K562 (cell line): ENCODE data around the gene ZNF615. TPM values are rescaled to one million over a fixed set of nuclear protein-coding genes. Genes with fewer than 3 reads are reported as not detected.

Experiments used
- ATF1 ChIP-seq, 2 experiments: fragments of 450-650 bp in 1 of 2; IDR thresholded peaks; 2 replicates each; pipeline ENCODE4 v1.6.1; 2016; ENCODE audit warnings: missing compliant biosample characterization in 1 of 2, missing genetic modification characterization in 1 of 2
- BRCA1 ChIP-seq, 2 experiments: fragments of 450-650 bp in 1 of 2; sonication (generic) in 1 of 2; formaldehyde crosslinking in 1 of 2; IDR thresholded peaks; 2 replicates each; pipeline versions ENCODE4 v1.5.0 to v1.6.1; 2017 to 2020; ENCODE audit warnings: mild to moderate bottlenecking in 1 of 2, missing genetic modification reagents in 1 of 2
- CC2D1A ChIP-seq: fragments of 450-650 bp; IDR thresholded peaks from 2 replicates; pipeline ENCODE4 v1.6.1; 2017; ENCODE audit warnings: mild to moderate bottlenecking
- CREB3L1 ChIP-seq: fragments of 450-650 bp; IDR thresholded peaks from 2 replicates; pipeline ENCODE4 v1.6.1; 2014; ENCODE audit warnings: low read depth, mild to moderate bottlenecking, moderate library complexity, borderline replicate concordance
- DACH1 ChIP-seq: fragments of 450-650 bp; IDR thresholded peaks from 2 replicates; pipeline ENCODE4 v1.6.1; 2018; ENCODE audit not compliant: partially characterized antibody
- E2F6 ChIP-seq, 2 experiments: IDR thresholded peaks; 2 replicates each; pipeline ENCODE4 v1.6.1; 2011; ENCODE audit warnings: borderline replicate concordance in 1 of 2, control low read depth in 1 of 2, low read depth in 1 of 2, low read length in 1 of 2, mild to moderate bottlenecking in 1 of 2, mixed read lengths in 1 of 2, moderate library complexity in 1 of 2; ENCODE audit not compliant: insufficient read depth in 1 of 2, insufficient read length in 1 of 2, poor library complexity in 1 of 2, severe bottlenecking in 1 of 2; ENCODE audit errors: extremely low read depth in 1 of 2
- FOXP1 ChIP-seq: sonication (generic); formaldehyde crosslinking; IDR thresholded peaks from 2 replicates; pipeline ENCODE4 v1.8.0; 2022; ENCODE audit warnings: mild to moderate bottlenecking, missing genetic modification reagents
- THAP7 ChIP-seq: fragments of 250-450 bp; sonication (Bioruptor Pico); IDR thresholded peaks from 2 replicates; pipeline ENCODE4 v1.5.0; 2021
- ZC3H4 ChIP-seq: sonication (generic); formaldehyde crosslinking; IDR thresholded peaks from 2 replicates; pipeline ENCODE4 v1.9.0; 2021; ENCODE audit warnings: missing genetic modification reagents, borderline replicate concordance
- ZC3H8 ChIP-seq: fragments of 450-650 bp; IDR thresholded peaks from 2 replicates; pipeline ENCODE4 v1.6.1; 2017
- ZFX ChIP-seq: sonication (generic); formaldehyde crosslinking; IDR thresholded peaks from 2 replicates; pipeline ENCODE4 v1.8.0; 2022; ENCODE audit warnings: mild to moderate bottlenecking, missing genetic modification reagents, moderate library complexity
- ZNF707 ChIP-seq: fragments of 250-450 bp; sonication (Bioruptor Pico); conservative IDR thresholded peaks from 2 replicates; pipeline ENCODE4 v1.8.0; 2022; ENCODE audit warnings: inconsistent platforms, mild to moderate bottlenecking, moderate library complexity
- polyA plus RNA-seq, 8 experiments: library from polyadenylated mRNA; depleted of rRNA in 4 of 8; stranded (reverse) in 5 of 8; unstranded in 3 of 8; fragments of >200 nt; fragmentation: Nextera tagmentation in 2 of 8; fragmentation: Illumina TruSeq in 1 of 8; extraction: Ambion mirVana in 2 of 8; extraction: Trizol in 1 of 8; gene quantifications; 2 replicates each; pipeline versions ENCODE4 v1.2.1 to v1.2.3, GENCODE V29; 2011 to 2014; ENCODE audit warnings: inconsistent platforms in 1 of 8, missing spikeins in 1 of 8
- total RNA-seq, 7 experiments: library from RNA; depleted of rRNA in 6 of 7; stranded (reverse); fragments of >200 nt in 6 of 7; fragmentation: Illumina TruSeq in 2 of 7; extraction: Trizol in 2 of 7; gene quantifications; 2 replicates each; pipeline versions ENCODE4 v1.2.1 to v1.2.3, GENCODE V29; 2011 to 2021; ENCODE audit warnings: low replicate concordance in 1 of 7
- TF ChIP-seq, protein P1 (sequence below): fragments of 450-650 bp; IDR thresholded peaks from 2 replicates; pipeline ENCODE4 v1.6.1; 2016; ENCODE audit warnings: mild to moderate bottlenecking
- TF ChIP-seq, protein P2 (sequence below): sonication (generic); formaldehyde crosslinking; IDR thresholded peaks from 2 replicates; pipeline ENCODE4 v1.8.0; 2023; ENCODE audit warnings: missing genetic modification reagents, mild to moderate bottlenecking, borderline replicate concordance

Gene ZNF615
- total and polyA plus RNA-seq, 9 of the 15 experiments (the other 6 are each of a cell fraction or from before 2014, with no cell fraction given): 1.2 to 4.4 (median 2.7) TPM

- TF ChIP-seq, protein P1, sequence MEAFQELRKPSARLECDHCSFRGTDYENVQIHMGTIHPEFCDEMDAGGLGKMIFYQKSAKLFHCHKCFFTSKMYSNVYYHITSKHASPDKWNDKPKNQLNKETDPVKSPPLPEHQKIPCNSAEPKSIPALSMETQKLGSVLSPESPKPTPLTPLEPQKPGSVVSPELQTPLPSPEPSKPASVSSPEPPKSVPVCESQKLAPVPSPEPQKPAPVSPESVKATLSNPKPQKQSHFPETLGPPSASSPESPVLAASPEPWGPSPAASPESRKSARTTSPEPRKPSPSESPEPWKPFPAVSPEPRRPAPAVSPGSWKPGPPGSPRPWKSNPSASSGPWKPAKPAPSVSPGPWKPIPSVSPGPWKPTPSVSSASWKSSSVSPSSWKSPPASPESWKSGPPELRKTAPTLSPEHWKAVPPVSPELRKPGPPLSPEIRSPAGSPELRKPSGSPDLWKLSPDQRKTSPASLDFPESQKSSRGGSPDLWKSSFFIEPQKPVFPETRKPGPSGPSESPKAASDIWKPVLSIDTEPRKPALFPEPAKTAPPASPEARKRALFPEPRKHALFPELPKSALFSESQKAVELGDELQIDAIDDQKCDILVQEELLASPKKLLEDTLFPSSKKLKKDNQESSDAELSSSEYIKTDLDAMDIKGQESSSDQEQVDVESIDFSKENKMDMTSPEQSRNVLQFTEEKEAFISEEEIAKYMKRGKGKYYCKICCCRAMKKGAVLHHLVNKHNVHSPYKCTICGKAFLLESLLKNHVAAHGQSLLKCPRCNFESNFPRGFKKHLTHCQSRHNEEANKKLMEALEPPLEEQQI: peak; percentile 73
- TF ChIP-seq FOXP1 (no peak), BRCA1 (IDR thresholded peaks at IDR 0.05) (no peak), BRCA1 (CRISPR knock-in tag; IDR thresholded peaks at IDR 0.05) (no peak), ZFX (CRISPR knock-in tag) (peak; percentile 91), THAP7 (CRISPR knock-in tag) (no peak), CC2D1A (0 out of 2 replicates have a peak, but pooled peaks have one; percentile 36), ZC3H4 (CRISPR knock-in tag) (no peak), ZC3H8 (no peak), DACH1 (no peak), E2F6 (IDR thresholded peaks at IDR 0.05; ENCODE audit: borderline replicate concordance in 1 of 2, extremely low read depth in 1 of 2, insufficient read depth in 1 of 2, insufficient read length in 1 of 2, low read depth in 1 of 2, low read length in 1 of 2, poor library complexity in 1 of 2, severe bottlenecking in 1 of 2) (peak; percentile 87 to 92), ATF1 (CRISPR knock-in tag; IDR thresholded peaks at IDR 0.05) (peak; percentile 96), ATF1 (tag; IDR thresholded peaks at IDR 0.05) (peak; percentile 100), ZNF707 (CRISPR knock-in tag) (no peak), CREB3L1 (peak; percentile 74)
- TF ChIP-seq, protein P2, sequence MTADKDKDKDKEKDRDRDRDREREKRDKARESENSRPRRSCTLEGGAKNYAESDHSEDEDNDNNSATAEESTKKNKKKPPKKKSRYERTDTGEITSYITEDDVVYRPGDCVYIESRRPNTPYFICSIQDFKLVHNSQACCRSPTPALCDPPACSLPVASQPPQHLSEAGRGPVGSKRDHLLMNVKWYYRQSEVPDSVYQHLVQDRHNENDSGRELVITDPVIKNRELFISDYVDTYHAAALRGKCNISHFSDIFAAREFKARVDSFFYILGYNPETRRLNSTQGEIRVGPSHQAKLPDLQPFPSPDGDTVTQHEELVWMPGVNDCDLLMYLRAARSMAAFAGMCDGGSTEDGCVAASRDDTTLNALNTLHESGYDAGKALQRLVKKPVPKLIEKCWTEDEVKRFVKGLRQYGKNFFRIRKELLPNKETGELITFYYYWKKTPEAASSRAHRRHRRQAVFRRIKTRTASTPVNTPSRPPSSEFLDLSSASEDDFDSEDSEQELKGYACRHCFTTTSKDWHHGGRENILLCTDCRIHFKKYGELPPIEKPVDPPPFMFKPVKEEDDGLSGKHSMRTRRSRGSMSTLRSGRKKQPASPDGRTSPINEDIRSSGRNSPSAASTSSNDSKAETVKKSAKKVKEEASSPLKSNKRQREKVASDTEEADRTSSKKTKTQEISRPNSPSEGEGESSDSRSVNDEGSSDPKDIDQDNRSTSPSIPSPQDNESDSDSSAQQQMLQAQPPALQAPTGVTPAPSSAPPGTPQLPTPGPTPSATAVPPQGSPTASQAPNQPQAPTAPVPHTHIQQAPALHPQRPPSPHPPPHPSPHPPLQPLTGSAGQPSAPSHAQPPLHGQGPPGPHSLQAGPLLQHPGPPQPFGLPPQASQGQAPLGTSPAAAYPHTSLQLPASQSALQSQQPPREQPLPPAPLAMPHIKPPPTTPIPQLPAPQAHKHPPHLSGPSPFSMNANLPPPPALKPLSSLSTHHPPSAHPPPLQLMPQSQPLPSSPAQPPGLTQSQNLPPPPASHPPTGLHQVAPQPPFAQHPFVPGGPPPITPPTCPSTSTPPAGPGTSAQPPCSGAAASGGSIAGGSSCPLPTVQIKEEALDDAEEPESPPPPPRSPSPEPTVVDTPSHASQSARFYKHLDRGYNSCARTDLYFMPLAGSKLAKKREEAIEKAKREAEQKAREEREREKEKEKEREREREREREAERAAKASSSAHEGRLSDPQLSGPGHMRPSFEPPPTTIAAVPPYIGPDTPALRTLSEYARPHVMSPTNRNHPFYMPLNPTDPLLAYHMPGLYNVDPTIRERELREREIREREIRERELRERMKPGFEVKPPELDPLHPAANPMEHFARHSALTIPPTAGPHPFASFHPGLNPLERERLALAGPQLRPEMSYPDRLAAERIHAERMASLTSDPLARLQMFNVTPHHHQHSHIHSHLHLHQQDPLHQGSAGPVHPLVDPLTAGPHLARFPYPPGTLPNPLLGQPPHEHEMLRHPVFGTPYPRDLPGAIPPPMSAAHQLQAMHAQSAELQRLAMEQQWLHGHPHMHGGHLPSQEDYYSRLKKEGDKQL (CRISPR knock-in tag): 0 out of 2 replicates have a peak, but pooled peaks have one; percentile 17
Measured at GRCh38 chr19:52028027-52028779, 20.2 kb upstream of the ZNF615 start, which contains the start of gene ZNF614 (continued).
